ENCODE measurements around the gene ABHD17C.

ABHD17C gene

DNA sequence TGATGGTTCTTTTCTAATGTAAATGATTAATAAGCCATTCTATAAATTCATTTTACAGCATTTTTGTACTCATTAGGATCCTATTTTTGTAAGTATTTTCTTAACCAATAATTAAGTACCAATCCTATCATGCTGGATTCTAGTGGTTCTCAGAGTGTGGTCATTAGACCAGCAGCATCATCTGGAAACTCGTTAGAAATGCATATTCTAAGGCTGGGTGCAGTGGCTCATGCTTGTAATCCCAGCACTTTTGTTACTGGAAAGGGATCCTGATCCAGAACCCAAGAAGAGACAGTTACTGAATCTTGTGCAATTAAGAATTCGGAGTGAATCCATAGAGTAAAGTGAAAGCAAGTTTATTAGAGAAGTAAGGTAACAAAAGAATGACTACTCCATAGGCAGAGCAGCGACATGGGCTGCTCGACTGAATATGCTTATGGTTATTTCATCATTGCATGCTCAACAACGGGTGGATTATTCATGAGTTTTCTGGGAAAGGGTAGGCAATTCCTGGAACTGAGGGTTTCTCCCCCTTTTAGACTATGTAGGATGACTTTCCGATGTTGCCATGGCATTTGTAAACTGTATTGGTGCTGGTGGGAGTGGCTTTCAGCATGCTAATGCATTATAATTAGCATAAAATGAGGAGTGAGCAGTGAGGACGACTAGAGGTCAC is 74.2 kb downstream of the ABHD17C start:
- DNase-seq: no peak

DNA sequence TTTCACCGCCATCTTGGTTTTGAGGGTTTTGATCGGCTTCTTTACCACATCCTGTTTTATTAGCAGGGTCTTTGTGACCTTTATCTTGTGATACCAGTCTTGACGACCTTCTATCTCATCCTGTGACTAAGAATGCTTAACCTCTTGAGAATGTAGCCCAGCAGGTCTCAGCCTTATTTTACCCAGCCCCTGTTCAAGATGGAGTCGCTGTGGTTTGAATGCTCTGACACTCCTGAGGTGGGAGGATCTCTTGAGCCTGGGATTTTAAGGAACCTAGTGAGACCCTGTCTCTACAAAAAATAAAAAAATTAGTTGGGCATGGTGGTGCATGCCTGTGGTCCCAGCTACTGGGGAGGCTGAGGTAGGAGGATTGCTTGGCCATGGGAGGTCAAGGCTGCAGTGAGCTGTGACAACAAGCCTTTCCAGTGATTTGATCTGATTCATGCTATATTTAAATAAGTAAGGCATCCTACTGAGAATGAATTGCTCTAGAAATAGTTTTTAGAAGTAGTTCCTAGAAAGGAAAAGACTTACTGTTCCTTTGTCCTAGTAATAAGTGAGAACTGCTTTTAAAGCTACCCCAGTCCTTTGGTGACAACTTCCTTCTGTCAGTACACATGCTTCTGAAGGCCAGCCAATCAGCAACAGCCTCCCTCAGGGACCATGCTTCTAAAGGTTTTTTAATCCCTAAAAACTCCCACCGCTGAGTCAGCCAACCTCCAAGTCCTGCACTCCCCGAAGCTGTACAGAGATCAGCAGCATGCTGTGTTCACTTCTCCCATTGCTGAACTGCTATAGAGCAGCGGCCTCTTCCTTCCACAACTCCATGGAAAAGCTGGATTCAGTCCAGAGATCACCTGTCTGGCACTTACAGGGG is 75.0 kb downstream of the ABHD17C start:
- DNase-seq: no peak

DNA sequence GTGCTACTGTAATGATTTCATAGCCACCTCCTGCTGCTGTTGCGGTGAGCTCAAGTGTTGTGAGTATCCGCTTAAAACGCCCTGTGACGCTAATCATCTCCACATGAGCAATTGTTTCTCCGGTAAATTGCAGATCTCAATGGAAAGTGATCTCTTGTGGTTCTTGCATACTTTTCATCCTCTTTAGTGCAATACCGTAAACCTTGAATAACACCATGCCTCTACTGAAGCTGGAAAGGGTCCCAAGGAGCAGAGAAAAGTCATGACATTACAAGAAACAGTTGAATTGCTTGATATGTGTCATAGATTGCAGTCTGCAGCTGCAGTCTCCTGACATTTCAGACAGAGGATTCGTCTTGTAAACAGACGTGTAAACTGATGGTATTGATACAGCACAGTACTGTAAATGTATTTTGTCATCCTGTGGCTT is 78.0 kb downstream of the ABHD17C start:
- no peak for DNase-seq

DNA sequence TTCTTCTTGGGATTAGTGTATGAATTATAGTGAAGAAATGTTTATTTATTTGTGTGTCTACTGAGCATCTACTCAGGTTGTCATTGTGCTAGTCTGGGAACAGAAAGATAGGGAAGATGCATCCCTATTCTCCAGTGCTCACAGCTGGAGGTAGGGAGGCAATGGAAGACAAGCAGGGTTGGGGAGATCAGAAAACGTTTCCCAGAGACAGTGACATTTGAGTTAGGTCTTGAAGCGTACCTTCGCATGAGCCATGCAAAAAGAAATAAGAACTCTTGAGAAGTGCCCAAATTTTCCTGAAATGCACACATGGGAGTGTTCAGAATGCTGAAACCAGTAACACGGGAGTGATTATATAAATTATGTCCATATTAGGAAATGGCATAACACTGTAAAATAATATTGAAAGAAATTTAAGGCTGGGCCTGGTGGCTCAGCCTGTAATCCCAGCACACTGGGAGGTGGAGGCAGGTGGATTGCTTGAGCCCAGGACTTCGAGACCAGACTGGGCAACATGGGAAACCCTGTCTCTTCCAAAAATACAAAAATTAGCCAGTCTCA is 78.8 kb downstream of the ABHD17C start:
- DNase-seq: no peak

DNA sequence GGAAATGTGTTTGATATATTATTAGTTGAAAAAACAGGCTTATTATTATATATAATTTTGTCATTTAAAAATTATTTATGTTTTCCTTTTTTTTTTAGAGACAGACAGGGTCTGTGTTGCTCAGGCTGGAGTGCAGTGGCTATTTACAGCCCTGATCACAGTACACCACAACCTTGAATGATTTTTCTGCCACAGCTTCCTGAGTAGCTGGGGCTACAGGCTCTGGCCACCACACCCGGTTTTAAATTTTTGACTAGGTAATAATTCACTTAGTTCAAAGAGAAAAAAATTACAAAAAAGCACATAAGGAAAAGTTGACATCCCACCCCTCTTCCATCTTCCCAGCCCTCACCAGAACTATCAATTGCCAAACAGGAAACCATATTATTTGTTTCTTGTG is 79.4 kb downstream of the ABHD17C start:
- DNase-seq: no peak

DNA sequence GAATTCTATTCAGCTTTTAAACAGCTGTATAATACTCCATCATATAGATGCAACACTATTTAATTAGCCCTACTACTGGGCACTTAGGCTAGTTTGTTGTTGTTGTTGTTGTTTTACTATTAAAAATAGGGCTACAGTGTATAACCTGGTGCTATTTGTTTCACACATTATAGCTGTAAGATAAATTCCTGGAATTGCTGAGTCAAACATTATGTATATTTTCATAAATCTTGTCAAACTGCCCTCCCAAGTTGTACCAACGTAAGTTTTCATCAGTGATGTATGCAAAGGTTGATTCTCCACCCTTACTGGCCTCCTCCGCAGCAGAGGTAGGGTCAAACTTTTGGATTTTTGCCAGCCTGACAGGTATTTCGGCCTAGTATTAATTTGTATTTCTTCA is 80.2 kb downstream of the ABHD17C start:
- no peak for DNase-seq

DNA sequence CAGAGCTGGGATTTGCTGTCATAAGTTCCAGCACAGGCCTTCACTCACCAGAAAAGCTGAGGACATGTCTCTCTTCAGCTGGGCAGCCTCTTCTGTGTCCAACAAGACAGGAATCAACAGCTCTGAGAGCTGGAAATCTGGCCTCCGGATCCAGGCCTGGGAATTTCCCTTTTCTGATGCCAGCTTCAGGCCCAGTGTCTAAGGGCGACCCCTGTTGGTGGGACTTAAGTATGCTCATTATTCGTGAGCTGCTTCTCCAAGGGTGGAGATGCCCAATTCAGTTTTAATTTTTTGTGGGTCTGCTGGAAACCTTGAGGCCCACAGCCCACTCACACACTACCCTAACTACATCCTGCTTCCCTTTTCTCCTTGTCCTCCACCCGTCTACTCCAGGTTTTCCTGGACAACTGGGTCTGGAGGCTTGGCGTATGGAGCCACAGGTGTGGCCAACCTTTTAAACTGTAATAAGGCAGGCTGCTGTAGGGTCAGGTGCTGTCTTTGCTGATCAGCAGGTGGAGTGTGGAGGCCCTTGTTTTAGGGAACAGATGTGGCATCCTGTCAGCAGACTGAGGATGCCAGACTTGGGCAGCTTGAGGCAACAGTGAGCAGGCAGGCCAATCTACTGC is 81.4 kb downstream of the ABHD17C start:
- peak; percentile 18 for DNase-seq

DNA sequence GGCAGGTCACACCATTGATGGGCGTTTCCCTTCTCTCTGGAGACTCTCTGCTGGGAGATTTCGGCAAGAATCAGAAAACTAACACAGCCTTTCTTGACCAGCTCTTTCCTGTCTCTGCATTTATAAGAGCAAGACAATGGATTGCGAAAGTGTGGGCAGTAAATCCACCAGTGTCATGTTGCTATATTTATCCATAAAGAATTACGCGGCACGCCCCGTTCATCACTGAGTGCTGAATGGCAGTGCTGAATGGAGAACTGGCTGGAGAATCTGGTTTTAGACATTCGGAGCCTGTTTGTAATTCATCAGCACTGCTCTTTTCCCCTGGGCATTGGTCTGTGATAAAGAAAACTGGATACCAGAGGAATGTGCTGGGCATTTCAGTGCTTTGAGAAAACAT is 82.0 kb downstream of the ABHD17C start:
- no peak for DNase-seq

DNA sequence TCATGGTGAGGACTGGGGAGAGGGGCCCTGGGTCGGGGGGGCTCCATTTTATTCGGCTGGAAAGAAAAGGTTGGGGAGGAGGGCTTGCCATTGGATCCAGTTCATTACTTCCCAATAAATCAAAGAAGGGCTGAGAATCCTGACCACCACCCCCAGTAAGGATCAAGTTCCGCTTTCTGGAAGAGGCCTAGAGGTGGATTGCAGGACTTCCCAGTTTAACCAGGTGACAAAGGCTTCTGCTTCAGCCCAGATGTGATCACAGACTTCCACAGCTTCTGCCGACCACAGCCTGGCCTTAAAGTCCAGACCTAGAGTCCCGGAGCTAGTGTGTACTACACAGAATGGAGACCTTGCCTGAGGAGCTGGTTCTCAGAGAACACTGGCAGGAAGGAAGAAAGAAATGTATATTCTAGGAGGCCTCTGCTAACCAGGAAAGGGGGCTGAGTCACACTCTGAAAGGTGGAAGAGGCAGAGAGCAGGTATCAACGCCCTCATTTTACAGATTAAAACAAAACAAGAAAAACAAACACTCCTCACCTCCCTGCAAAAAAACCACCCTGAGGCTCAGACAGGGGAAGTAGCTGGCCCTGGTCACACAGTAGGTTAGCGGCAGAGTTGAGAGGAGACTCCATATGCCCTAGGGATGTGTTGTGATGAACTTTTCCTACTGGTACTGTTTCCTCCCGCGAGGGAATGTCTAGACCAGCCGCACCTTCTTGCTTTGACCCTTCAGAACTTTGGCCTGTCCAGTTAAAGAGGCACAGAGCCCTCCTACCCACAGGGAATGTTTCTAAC is 82.9 kb downstream of the ABHD17C start:
- no peak for DNase-seq

DNA sequence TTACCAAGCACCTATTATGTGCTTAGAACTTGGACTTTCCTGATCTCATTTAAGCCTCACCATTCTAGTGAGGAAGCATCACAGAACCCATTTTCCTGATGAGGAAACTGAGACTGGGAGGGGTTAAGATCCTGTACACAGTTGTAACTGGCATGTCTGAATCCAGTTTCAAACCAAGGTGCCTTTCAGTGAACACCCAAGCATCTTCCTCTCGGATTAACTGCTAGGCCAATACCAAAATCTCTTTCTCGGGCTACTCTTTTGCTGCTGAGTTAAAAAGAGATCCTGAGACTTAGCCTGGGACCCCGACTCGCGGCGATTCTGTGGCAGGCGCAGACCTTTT is 83.5 kb downstream of the ABHD17C start:
- DNase-seq: no peak

DNA sequence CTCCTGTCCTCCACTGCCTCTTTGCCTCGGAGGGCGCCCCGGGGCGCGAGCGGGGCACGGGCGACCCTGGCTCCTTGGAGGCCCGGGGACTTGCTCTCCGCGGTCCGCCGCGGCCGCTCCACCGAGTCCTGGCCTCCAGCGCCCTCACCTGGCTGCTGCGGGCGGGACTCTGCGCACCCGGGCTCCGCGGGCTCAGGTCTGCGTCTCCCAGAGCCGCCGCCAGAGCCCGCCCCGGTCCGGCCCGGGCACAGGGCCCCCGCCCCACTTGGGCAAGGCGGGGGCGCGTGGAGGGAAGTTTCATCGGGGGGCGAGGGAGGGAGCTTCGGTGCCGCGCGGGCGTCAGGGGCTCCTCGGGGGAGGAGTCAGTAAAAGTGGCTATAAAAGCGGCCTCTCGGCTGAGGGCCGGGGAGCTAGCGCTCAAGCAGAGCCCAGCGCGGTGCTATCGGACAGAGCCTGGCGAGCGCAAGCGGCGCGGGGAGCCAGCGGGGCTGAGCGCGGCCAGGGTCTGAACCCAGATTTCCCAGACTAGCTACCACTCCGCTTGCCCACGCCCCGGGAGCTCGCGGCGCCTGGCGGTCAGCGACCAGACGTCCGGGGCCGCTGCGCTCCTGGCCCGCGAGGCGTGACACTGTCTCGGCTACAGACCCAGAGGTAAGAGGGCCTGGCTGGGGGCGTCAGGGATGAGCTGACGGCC is 84.0 kb downstream of the ABHD17C start, which contains the start of gene CEMIP:
Gene CEMIP (plus strand): TSS at position 407 of the 694 bp plus-strand sequence. CDS start 94,510 bp downstream, outside the sequence.
- no peak for DNase-seq

DNA sequence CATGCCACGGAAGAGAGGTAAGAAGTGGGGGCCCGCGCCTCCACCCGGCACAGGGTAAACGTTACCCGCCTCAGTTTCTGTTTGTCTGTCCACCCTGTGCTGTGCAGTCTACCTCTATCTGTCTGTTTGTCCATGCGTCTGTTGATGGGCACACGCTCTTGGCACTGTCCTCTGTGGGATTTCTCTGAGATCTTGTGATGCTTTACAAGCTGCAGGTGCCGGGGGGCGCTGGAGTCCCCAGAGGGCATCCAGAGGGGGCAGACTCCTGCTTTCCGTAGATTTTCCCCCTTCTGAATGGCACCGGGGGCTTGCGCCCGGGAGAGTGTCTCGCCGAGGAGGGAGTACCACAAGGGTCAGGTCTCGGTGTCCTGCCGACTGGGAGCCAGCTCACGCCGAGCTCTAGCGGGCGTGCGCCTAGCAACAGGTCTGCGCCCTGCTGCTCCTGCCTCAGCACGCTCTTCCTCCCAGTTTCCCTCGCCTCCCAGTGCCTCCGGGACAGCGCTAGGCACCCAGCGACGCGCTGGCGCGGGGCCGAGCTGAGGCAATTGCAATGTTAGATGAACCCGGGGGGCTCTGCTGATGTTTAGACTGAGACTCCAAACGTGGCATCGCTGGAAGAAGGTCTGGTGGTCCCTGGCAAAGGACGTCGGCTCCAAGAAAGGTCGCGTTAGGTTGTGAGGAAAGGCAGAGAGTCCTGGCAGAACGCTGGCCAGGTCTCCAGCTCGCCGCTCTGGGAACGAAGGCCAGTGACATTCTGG is 84.7 kb downstream of the ABHD17C start:
- no peak for DNase-seq

DNA sequence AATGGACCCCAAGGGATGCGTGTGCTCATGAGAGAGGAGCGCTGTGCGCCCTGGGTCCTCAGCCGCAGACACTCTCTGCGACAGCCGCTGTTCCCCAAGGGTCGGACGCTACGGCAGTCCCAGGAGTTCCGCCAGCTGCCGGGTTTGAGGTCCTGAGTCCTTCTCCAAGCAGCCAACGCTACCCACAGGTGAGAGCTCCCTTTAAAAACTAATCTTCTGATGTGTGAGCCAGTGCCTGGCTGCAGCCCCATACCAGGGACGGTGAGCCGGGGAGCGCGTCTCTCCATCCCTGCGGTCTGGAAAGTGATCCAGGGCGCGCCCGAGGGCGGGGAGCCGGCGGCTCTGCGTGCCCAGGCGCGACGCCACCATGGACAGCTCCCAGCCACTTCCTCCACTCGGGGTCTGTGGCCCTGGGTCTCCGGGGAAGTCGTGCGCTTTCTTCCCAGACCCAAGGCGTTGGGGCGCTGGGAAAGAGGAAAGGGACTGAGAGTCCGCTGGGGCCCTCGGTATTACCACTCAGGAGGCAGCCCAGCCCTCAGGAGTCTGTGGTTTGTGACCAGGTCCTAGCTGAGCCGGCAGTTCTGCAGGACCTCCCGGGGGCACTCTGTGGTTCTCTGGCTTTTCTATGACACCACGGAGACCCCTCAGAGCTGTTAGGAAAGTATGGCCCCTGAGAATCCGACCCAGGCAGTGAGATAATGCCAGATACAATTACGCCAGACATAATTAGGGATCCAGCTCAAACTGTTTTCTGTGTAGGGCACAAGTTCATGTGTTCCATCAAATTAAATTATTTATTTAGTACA is 85.5 kb downstream of the ABHD17C start:
- DNase-seq: no peak

DNA sequence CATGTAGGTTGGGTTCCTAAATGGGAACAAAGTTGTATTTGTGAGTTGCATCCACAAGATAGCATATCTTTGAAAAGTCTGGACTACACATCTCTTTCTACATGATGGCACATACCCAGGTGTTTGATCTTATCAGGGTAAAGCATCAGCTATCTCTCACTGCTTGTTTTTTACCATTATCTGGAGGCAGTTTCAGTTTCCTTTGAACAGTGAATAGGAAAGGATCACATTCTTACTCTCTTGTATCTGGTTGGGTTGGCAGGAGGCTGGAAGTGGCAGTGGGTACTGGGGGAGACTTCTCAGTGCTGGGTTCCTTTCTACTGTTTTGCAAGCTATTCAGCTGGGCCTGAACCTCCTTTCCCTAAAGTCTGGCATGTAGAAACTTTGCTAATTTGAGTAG is 88.2 kb downstream of the ABHD17C start:
- DNase-seq: no peak

DNA sequence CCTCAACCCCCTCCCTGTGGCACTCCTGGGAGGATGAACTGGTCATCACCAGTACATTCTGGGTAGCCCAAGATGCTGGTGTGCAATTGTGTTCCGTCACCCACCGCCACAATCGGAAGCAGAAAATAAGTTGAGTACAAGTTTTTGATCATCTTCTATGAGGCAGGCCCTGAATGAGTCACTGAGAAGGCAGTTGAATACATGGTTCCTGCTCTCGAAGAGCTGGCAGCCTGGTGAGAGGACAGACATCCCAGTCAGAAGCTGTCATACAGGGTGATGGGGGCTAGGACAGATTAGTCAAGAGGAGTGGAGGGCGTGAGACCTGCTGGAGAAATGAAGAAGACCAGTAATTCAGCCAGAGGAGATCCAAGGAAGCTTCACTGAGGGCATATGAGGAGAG is 90.2 kb downstream of the ABHD17C start:
- DNase-seq: no peak

DNA sequence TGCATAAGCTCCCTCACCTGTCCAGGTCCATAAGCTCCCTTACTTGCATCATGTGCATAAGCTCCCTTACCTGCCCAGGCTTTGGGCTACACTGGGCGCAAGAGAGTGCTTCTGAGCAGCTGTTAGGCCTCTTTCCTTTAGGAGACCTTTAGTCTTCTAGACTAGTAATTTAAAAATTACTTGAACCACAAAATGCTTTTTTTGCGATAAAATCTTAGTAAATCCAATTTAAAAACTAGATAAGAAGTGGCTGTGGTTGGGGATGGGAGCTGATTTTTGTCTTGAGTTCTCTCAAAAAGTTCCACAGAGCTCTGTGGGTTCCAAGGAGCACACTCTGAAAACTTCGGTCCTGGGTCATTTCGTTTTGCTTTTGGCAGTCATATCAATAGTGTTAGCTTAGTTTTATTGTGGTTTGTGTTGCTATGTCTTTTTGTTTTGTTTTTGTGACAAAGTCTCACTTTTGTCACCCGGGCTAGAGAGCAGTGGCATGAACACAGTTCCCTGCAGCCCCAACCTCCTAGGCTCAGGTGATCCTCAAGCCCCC is 90.8 kb downstream of the ABHD17C start:
- no peak for DNase-seq

DNA sequence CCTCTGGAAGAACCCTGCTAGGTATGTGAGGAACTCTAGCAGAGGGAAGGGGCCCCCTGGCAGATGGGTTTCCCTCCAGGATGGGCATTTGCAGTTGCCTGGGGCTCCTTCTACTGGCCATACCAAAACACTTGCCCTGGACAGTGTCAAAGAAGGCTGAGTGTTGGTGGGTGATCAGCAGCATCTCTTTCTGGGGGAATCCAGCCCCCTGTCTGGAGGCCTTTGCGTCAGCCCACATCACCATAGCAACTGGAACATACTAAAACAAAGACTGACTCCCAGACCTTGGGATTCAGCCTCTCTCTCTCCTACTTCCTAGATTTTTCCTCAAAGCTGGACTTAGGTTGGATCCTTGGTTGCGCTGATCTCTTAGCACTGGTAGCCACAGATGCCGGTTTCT is 92.2 kb downstream of the ABHD17C start:
- DNase-seq: no peak

DNA sequence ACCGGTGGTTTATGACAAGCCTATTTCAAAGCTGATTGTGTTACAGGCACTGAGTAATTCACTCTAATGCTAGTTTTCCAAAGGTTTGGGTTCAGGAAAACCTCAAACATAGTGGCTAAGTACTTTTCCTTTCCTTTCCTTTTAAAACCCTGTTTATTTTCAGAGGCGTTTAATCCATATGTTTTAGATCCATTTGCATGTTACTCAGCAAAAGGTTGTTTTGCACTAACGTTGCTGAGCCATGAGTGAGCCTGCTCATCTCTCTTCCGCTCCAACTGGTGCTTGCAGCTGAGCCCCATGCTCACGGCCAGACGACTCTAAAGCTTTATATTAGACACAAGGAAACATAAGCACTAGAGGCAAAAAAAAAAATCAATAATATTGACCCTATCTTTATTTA is 93.4 kb downstream of the ABHD17C start:
- no peak for DNase-seq

DNA sequence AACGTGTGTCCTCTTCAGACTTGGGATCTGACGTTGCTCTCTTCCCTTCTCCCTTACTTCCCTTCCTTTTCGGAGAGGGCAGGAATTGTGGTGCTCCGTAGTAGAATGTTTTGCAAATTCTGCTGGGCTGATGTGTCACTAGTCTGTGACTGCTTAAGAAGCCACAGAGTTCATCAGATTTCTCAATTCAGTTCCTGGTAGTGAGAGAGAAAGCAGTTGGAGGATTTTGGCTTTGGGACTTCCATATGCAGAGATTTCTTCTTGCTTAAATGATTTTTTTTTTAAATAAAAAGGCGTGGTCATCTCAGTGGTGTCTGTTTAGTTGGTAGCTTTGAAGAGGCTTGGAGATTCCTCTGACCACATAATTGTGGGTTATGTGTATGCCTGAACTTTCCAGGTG is 94.2 kb downstream of the ABHD17C start:
- no peak for DNase-seq

DNA sequence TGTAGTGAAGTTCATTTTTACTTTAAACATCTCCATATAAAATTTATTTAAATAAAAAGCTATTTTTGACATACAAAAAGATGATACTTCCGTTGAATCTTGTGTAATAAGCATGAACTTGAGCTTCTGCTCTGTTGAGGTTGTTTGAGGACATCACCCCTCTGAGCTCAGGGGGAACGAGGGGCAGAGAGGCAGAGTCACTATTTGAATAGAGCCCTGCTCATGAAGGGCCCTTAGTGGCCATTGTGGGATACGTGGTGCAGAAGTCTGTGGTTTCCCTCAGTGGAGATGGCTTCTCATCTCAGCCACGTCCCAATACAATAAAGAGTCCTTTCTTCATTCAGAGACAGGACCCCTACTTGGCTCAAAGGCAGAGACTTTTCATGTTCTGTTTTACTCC is 94.7 kb downstream of the ABHD17C start:
- no peak for DNase-seq
